Effector memory CD8-positive, alpha-beta T cell (primary cell): Measurements from ENCODE around the gene OPCML.

Experiments
- ATAC-seq: fragments of 150-1000 bp; cut with Tn5 transposase; replicated peaks from 2 replicates; pipeline ENCODE4 v1.10.0; 2021; ENCODE audit warnings: mild to moderate bottlenecking, moderate library complexity
- DNase-seq, 3 experiments: peaks; one replicate each; pipeline ENCODE4 v3.0.0; 2021
- H3K27ac Mint-ChIP-seq, 2 donors: one replicate each; pipeline ENCODE4 v1.8.0; 2022; ENCODE audit warnings: mild to moderate bottlenecking in 2 of 2, mixed read lengths in 2 of 2, moderate library complexity in 2 of 2
- H3K27me3 Mint-ChIP-seq, 2 donors: one replicate each; pipeline ENCODE4 v1.8.0; 2022; ENCODE audit warnings: mixed read lengths in 2 of 2
- H3K36me3 Mint-ChIP-seq: one replicate; pipeline ENCODE4 v1.8.0; 2022; ENCODE audit warnings: mild to moderate bottlenecking, moderate library complexity, mixed read lengths; ENCODE audit not compliant: insufficient read depth
- H3K4me1 Mint-ChIP-seq, 2 donors: one replicate each; pipeline ENCODE4 v1.8.0; 2022; ENCODE audit warnings: low read depth in 2 of 2, mixed read lengths in 2 of 2
- H3K4me3 Mint-ChIP-seq, 2 donors: one replicate each; pipeline ENCODE4 v1.8.0; 2022; ENCODE audit warnings: mild to moderate bottlenecking in 2 of 2, mixed read lengths in 2 of 2, moderate library complexity in 2 of 2
- H3K9me3 Mint-ChIP-seq, 2 donors: one replicate each; pipeline ENCODE4 v1.8.0; 2022; ENCODE audit warnings: mixed read lengths in 2 of 2

OPCML gene

GRCh38 chr11:132626446-132626845 lies 905.9 kb downstream of the OPCML start:
- Mint-ChIP-seq H3K36me3 (peaks cover 3% of the 10 kb centered on the region), H3K4me3 (no peak overlapping the region), H3K27me3 (no peaks in the 10 kb centered on the region), H3K4me1 (no peaks in the 10 kb centered on the region), H3K9me3 (peaks cover 0 to 4% of the 10 kb centered on the region in 2 donors), H3K27ac (no peak overlapping the region)
- no peak for DNase-seq
- no peak for ATAC-seq

GRCh38 chr11:132623511-132623910 lies 908.8 kb downstream of the OPCML start:
- no peak for ATAC-seq
- H3K9me3 Mint-ChIP-seq: peaks cover 0 to 4% of the 10 kb centered on the region in 2 donors
- no peaks in the 10 kb centered on the region for H3K4me1 Mint-ChIP-seq

GRCh38 chr11:132621976-132622580 lies 910.2 kb downstream of the OPCML start:
- no peak overlapping the region for H3K27ac Mint-ChIP-seq
- H3K4me1 Mint-ChIP-seq: no peaks in the 10 kb centered on the region
- no peaks in the 10 kb centered on the region for H3K27me3 Mint-ChIP-seq
- DNase-seq (no peak), ATAC-seq (no peak)
- H3K4me3 Mint-ChIP-seq: no peak overlapping the region
- H3K9me3 Mint-ChIP-seq: peaks cover 0 to 4% of the 10 kb centered on the region in 2 donors
- H3K36me3 Mint-ChIP-seq: no peaks in the 10 kb centered on the region

More at GRCh38 chr11:132623511-132623910, 908.8 kb downstream of the OPCML start:
- Mint-ChIP-seq H3K27me3 (no peaks in the 10 kb centered on the region), H3K36me3 (peaks cover 3% of the 10 kb centered on the region), H3K4me3 (no peak overlapping the region), H3K27ac (no peak overlapping the region)
- no peak for DNase-seq

- no peak for ATAC-seq
- Mint-ChIP-seq H3K4me1 (no peaks in the 10 kb centered on the region), H3K36me3 (no peaks in the 10 kb centered on the region), H3K4me3 (no peak overlapping the region), H3K27ac (no peak overlapping the region), H3K9me3 (peaks cover 0 to 4% of the 10 kb centered on the region in 2 donors), H3K27me3 (no peaks in the 10 kb centered on the region)
- no peak for DNase-seq
Observed at GRCh38 chr11:132620423-132620822, 911.9 kb downstream of the OPCML start.

- Mint-ChIP-seq H3K9me3 (peaks cover 0 to 4% of the 10 kb centered on the region in 2 donors), H3K27ac (no peak overlapping the region), H3K27me3 (peaks cover 0 to 8% of the 10 kb centered on the region in 2 donors), H3K4me1 (no peaks in the 10 kb centered on the region), H3K4me3 (no peak overlapping the region), H3K36me3 (no peaks in the 10 kb centered on the region)
- DNase-seq (no peak), ATAC-seq (no peak)
Observed at GRCh38 chr11:132610791-132611190, 921.5 kb downstream of the OPCML start.

- H3K27me3 Mint-ChIP-seq: peaks cover 0 to 8% of the 10 kb centered on the region in 2 donors
- H3K9me3 Mint-ChIP-seq: peaks cover 0 to 4% of the 10 kb centered on the region in 2 donors
- H3K4me3 Mint-ChIP-seq: no peak overlapping the region
- ATAC-seq: no peak
- H3K27ac Mint-ChIP-seq: no peak overlapping the region
- H3K36me3 Mint-ChIP-seq: no peaks in the 10 kb centered on the region
- H3K4me1 Mint-ChIP-seq: no peaks in the 10 kb centered on the region
- no peak for DNase-seq
Observed at GRCh38 chr11:132610216-132610615, 922.1 kb downstream of the OPCML start.

GRCh38 chr11:132607575-132607974 lies 924.7 kb downstream of the OPCML start:
- peaks cover 0 to 2% of the 10 kb centered on the region in 2 donors for H3K9me3 Mint-ChIP-seq
- ATAC-seq (no peak), DNase-seq (no peak)
- no peaks in the 10 kb centered on the region for H3K36me3 Mint-ChIP-seq
- H3K4me1 Mint-ChIP-seq: no peaks in the 10 kb centered on the region
- peak overlapping the region in 1 of 2 donors; percentile 2 for H3K27ac Mint-ChIP-seq
- H3K27me3 Mint-ChIP-seq: peaks cover 0 to 8% of the 10 kb centered on the region in 2 donors
- no peak overlapping the region for H3K4me3 Mint-ChIP-seq

- H3K36me3 Mint-ChIP-seq: no peaks in the 10 kb centered on the region
- peaks cover 0 to 8% of the 10 kb centered on the region in 2 donors for H3K27me3 Mint-ChIP-seq
- ATAC-seq (no peak), DNase-seq (no peak)
- H3K4me1 Mint-ChIP-seq: no peaks in the 10 kb centered on the region
- no peak overlapping the region for H3K27ac Mint-ChIP-seq
- peaks cover 0 to 2% of the 10 kb centered on the region in 2 donors for H3K9me3 Mint-ChIP-seq
- no peak overlapping the region for H3K4me3 Mint-ChIP-seq
Observed at GRCh38 chr11:132605825-132606570, 926.3 kb downstream of the OPCML start.

- ATAC-seq (no peak), DNase-seq (no peak)
- Mint-ChIP-seq H3K4me1 (no peaks in the 10 kb centered on the region), H3K36me3 (no peaks in the 10 kb centered on the region), H3K4me3 (no peak overlapping the region), H3K9me3 (peaks cover 0 to 1% of the 10 kb centered on the region in 2 donors), H3K27me3 (peaks cover 0 to 8% of the 10 kb centered on the region in 2 donors), H3K27ac (no peak overlapping the region)
Observed at GRCh38 chr11:132604431-132604830, 927.9 kb downstream of the OPCML start.

GRCh38 chr11:132601875-132602274 lies 930.4 kb downstream of the OPCML start:
- no peak overlapping the region for H3K4me3 Mint-ChIP-seq
- peaks cover 0 to 8% of the 10 kb centered on the region in 2 donors for H3K27me3 Mint-ChIP-seq
- DNase-seq (no peak), ATAC-seq (no peak)
- H3K4me1 Mint-ChIP-seq: no peaks in the 10 kb centered on the region
- H3K27ac Mint-ChIP-seq: no peak overlapping the region
- H3K9me3 Mint-ChIP-seq: no peaks in the 10 kb centered on the region
- H3K36me3 Mint-ChIP-seq: no peaks in the 10 kb centered on the region

- H3K4me1 Mint-ChIP-seq: no peaks in the 10 kb centered on the region
- no peak for ATAC-seq
- H3K9me3 Mint-ChIP-seq: peaks cover 0 to 3% of the 10 kb centered on the region in 2 donors
- no peak overlapping the region for H3K4me3 Mint-ChIP-seq
- H3K27ac Mint-ChIP-seq: no peak overlapping the region
- H3K27me3 Mint-ChIP-seq: peaks cover 0 to 26% of the 10 kb centered on the region in 2 donors
- no peak for DNase-seq
- H3K36me3 Mint-ChIP-seq: no peaks in the 10 kb centered on the region
Observed at GRCh38 chr11:132595711-132596134, 936.6 kb downstream of the OPCML start.

GRCh38 chr11:132595246-132595645 lies 937.1 kb downstream of the OPCML start:
- Mint-ChIP-seq H3K4me1 (no peaks in the 10 kb centered on the region), H3K36me3 (no peaks in the 10 kb centered on the region), H3K27me3 (peaks cover 0 to 26% of the 10 kb centered on the region in 2 donors)

GRCh38 chr11:132590986-132591385 lies 941.3 kb downstream of the OPCML start:
- Mint-ChIP-seq H3K36me3 (no peaks in the 10 kb centered on the region), H3K4me3 (no peak overlapping the region), H3K9me3 (peaks cover 3 to 6% of the 10 kb centered on the region in 2 donors), H3K27me3 (peaks cover 0 to 26% of the 10 kb centered on the region in 2 donors), H3K27ac (no peak overlapping the region), H3K4me1 (no peaks in the 10 kb centered on the region)
- no peak for DNase-seq
- ATAC-seq: no peak

More at GRCh38 chr11:132595246-132595645, 937.1 kb downstream of the OPCML start:
- DNase-seq: no peak
- H3K9me3 Mint-ChIP-seq: peaks cover 0 to 3% of the 10 kb centered on the region in 2 donors
- H3K4me3 Mint-ChIP-seq: no peak overlapping the region
- no peak overlapping the region for H3K27ac Mint-ChIP-seq
- ATAC-seq: no peak

GRCh38 chr11:132590554-132590953 lies 941.7 kb downstream of the OPCML start:
- Mint-ChIP-seq H3K4me3 (no peak overlapping the region), H3K27me3 (peaks cover 0 to 26% of the 10 kb centered on the region in 2 donors), H3K27ac (no peak overlapping the region), H3K9me3 (peaks cover 3 to 6% of the 10 kb centered on the region in 2 donors), H3K36me3 (no peaks in the 10 kb centered on the region), H3K4me1 (no peaks in the 10 kb centered on the region)
- no peak for DNase-seq
- ATAC-seq: no peak
